Neuronal stem cell (in vitro differentiated cells): ENCODE measurements around the gene C11orf97.
A peak's percentile ranks its signal among the peaks of the same experiment; 100 is the strongest.

Experiments
- DNase-seq: peaks from one replicate; pipeline ENCODE4 v3.0.0-alpha.2; 2013; ENCODE audit warnings: low spot score
- H2AFZ ChIP-seq: one replicate; pipeline ENCODE4 v1.6.1; 2013; ENCODE audit warnings: mild to moderate bottlenecking, low read length, inconsistent platforms
- H2AK5ac ChIP-seq: 2 replicates; pipeline ENCODE4 v1.6.1; 2013; ENCODE audit warnings: low read depth, mild to moderate bottlenecking, inconsistent platforms, low read length, moderate library complexity, mixed read lengths
- H2BK120ac ChIP-seq: 2 replicates; pipeline ENCODE4 v1.6.1; 2013; ENCODE audit warnings: low read depth, mild to moderate bottlenecking, inconsistent platforms, low read length, moderate library complexity, mixed read lengths
- H2BK12ac ChIP-seq: one replicate; pipeline ENCODE4 v1.6.1; 2013; ENCODE audit warnings: low read length, inconsistent platforms
- H2BK15ac ChIP-seq: 2 replicates; pipeline ENCODE4 v1.6.1; 2013; ENCODE audit warnings: mild to moderate bottlenecking, low read length, inconsistent platforms, mixed read lengths
- H2BK5ac ChIP-seq: one replicate; pipeline ENCODE4 v1.6.1; 2013; ENCODE audit warnings: inconsistent platforms, mild to moderate bottlenecking, low read length, moderate library complexity
- H3K14ac ChIP-seq: one replicate; pipeline ENCODE4 v1.6.1; 2013; ENCODE audit warnings: low read length, inconsistent platforms
- H3K18ac ChIP-seq: 2 replicates; pipeline ENCODE4 v1.6.1; 2013; ENCODE audit warnings: low read length, inconsistent platforms
- H3K23ac ChIP-seq: 2 replicates; pipeline ENCODE4 v1.6.1; 2013; ENCODE audit warnings: low read depth, mild to moderate bottlenecking, mixed read lengths, low read length, inconsistent platforms; ENCODE audit not compliant: poor library complexity
- H3K27ac ChIP-seq: replicated peaks from 3 replicates; pipeline ENCODE4 v1.5.1; 2013; ENCODE audit warnings: low read length, inconsistent platforms
- H3K27me3 ChIP-seq, 3 experiments: 2 replicates each; pipeline ENCODE4 v1.6.1; 2013; ENCODE audit warnings: low read length in 3 of 3, mild to moderate bottlenecking in 2 of 3, inconsistent platforms in 1 of 3, low read depth in 1 of 3, mixed read lengths in 1 of 3, moderate library complexity in 1 of 3; ENCODE audit not compliant: control insufficient read depth in 3 of 3, insufficient read depth in 3 of 3
- H3K36me3 ChIP-seq, 2 donors: replicated peaks in 1 of 2; 2 replicates each; pipeline ENCODE4 v1.6.1; 2013; ENCODE audit warnings: low read length in 2 of 2; ENCODE audit not compliant: control insufficient read depth in 2 of 2, insufficient read depth in 2 of 2
- H3K4ac ChIP-seq: 2 replicates; pipeline ENCODE4 v1.6.1; 2013; ENCODE audit warnings: inconsistent platforms, mild to moderate bottlenecking, low read length, moderate library complexity
- H3K4me1 ChIP-seq, 2 donors: 1 replicate in 1 of 2; 2 replicates in 1 of 2; pipeline ENCODE4 v1.6.1; 2013; ENCODE audit warnings: low read length in 2 of 2, low read depth in 1 of 2; ENCODE audit not compliant: control insufficient read depth in 2 of 2, insufficient read depth in 1 of 2
- H3K4me2 ChIP-seq: one replicate; pipeline ENCODE4 v1.6.1; 2013; ENCODE audit warnings: mild to moderate bottlenecking, low read length, inconsistent platforms; ENCODE audit not compliant: insufficient read depth, poor library complexity, severe bottlenecking
- H3K4me3 ChIP-seq, 2 donors: 2 replicates each; pipeline ENCODE4 v1.5.1; 2013; ENCODE audit warnings: low read length in 2 of 2, mild to moderate bottlenecking in 2 of 2, inconsistent platforms in 1 of 2, moderate library complexity in 1 of 2
- H3K79me1 ChIP-seq: one replicate; pipeline ENCODE4 v1.6.1; 2013; ENCODE audit warnings: low read depth, mild to moderate bottlenecking, inconsistent platforms, low read length, moderate library complexity
- H3K9ac ChIP-seq: one replicate; pipeline ENCODE4 v1.6.1; 2013; ENCODE audit warnings: mild to moderate bottlenecking, low read depth, low read length, inconsistent platforms; ENCODE audit not compliant: poor library complexity
- H3K9me3 ChIP-seq, 2 donors: replicated peaks in 1 of 2; 2 replicates each; pipeline versions ENCODE3 to v1.6.1; 2013; ENCODE audit warnings: low read length in 2 of 2, mild to moderate bottlenecking in 2 of 2, inconsistent platforms in 1 of 2, low read depth in 1 of 2, mixed read lengths in 1 of 2, moderate library complexity in 1 of 2; ENCODE audit not compliant: control insufficient read depth in 2 of 2, insufficient read depth in 1 of 2
- H4K8ac ChIP-seq: one replicate; pipeline ENCODE4 v1.6.1; 2013; ENCODE audit warnings: low read depth, mild to moderate bottlenecking, inconsistent platforms, low read length, moderate library complexity
- H4K91ac ChIP-seq: one replicate; pipeline ENCODE4 v1.6.1; 2013; ENCODE audit warnings: low read length, low read depth, mild to moderate bottlenecking, inconsistent platforms; ENCODE audit not compliant: poor library complexity
- WGBS, 2 donors: extraction: QIAGEN DNeasy Blood & Tissue Kit; methylation state at CpG; one replicate each; pipeline ENCODE4 v1.1.7; 2013; ENCODE audit warnings: missing lambda C conversion rate in 2 of 2, mixed read lengths in 1 of 2; ENCODE audit not compliant: insufficient read length in 2 of 2, insufficient replicate concordance in 1 of 2; ENCODE audit errors: extremely low coverage in 2 of 2; 5-methylcytosine and 5-hydroxymethylcytosine counted together
- small RNA-seq: library from polyadenylated mRNA; stranded (forward); fragments of <200 nt; extraction: miRNeasy Mini kit (QIAGEN cat#:217004); gene quantifications from one replicate; pipeline ENCODE3, GENCODE V24; 2013; ENCODE audit not compliant: insufficient read depth

Gene C11orf97

DNA sequence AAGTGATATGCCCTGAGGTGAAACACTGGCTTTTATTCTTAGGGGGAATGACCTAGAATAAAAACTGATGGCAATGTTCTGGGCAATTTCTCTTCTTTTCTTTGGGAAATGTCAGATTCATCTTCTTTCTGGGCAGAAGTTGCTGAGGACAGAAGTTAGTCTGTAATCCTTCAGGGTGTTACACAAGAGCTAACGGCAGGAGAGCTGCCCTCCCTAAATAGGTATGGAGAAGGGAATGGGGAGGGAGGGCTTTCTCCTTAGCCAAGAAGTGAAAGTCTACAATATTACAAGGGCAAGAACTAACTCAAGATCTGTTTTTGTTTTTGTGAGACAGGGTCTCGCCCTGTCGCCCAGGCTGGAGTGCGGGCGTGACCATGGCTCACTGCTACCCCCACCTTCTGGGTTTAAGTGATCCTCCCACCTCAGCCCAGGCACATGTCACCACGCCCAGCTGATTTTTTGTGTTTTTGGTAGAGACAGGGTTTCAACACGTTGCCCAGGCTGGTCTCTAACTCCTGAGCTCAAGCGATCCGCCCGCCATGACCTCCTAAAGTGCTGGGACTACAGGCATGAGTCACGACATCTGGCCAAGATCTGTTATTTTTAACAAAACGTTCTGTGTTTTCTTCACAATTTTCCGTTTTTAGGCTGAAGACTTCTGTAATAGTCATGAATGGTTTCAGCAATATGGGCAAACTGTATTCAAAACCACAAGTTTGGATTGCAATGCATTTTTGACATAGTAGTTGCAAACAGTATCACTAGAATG lies 62.1 kb downstream of the C11orf97 start:
- Histone ChIP-seq H2BK5ac (no peak overlapping the region), H3K9me3 (no peaks in the 10 kb centered on the region), H3K9ac (no peak overlapping the region), H2AFZ (no peak overlapping the region), H3K4ac (no peak overlapping the region), H3K4me1 (no peaks in the 10 kb centered on the region), H2BK12ac (no peak overlapping the region), H2BK15ac (no peak overlapping the region), H2AK5ac (no peak overlapping the region), H3K27ac (no peak overlapping the region), H3K79me1 (no peaks in the 10 kb centered on the region), H4K8ac (no peak overlapping the region), H3K36me3 (no peaks in the 10 kb centered on the region), H3K4me2 (no peak overlapping the region), H3K14ac (no peak overlapping the region), H3K18ac (no peak overlapping the region), H3K27me3 (no peaks in the 10 kb centered on the region), H2BK120ac (no peak overlapping the region), H3K23ac (no peak overlapping the region), H4K91ac (no peak overlapping the region), H3K4me3 (no peak overlapping the region)
- no peak for DNase-seq
- no CpG with 5 or more reads among the region's 13 CpGs for WGBS, 2 donors

GRCh38 chr11:94576306-94576705 lies 64.0 kb downstream of the C11orf97 start:
- Histone ChIP-seq H4K8ac (no peak overlapping the region), H3K18ac (no peak overlapping the region), H3K36me3 (no peaks in the 10 kb centered on the region), H3K4me2 (no peak overlapping the region), H2AK5ac (no peak overlapping the region), H3K79me1 (no peaks in the 10 kb centered on the region), H3K9ac (no peak overlapping the region), H3K4me3 (no peak overlapping the region), H3K27me3 (no peaks in the 10 kb centered on the region), H4K91ac (no peak overlapping the region), H3K27ac (no peak overlapping the region), H2BK15ac (no peak overlapping the region), H3K4me1 (no peaks in the 10 kb centered on the region), H2AFZ (no peak overlapping the region), H3K4ac (no peak overlapping the region), H3K14ac (no peak overlapping the region), H2BK12ac (no peak overlapping the region), H3K23ac (no peak overlapping the region), H3K9me3 (no peaks in the 10 kb centered on the region), H2BK5ac (no peak overlapping the region), H2BK120ac (no peak overlapping the region)
- no peak for DNase-seq
- WGBS, 2 donors, result no CpG with 5 or more reads among the region's 5 CpGs

DNA sequence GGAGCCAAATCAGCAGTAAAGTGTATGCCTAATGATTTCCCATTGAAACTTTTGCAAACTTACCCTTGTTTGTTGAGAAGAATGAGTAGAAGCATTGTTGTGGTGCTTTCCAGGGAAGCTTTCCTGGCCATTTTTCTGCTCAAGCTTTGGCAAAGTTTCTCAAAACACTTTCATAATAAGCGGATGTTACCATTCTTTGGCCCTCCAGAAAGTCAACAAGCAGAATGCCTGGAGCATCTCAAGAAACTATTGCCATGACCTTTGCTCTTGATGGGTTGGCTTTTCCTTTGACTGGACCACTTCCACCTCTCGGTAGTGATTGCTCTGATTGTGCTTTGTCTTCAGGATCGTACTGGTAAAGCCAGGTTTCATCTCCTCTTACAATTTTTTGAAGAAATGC lies 65.6 kb downstream of the C11orf97 start:
- no peaks in the 10 kb centered on the region for H3K9me3 ChIP-seq
- H3K27me3 ChIP-seq, result no peaks in the 10 kb centered on the region
- no peak overlapping the region for H2BK12ac ChIP-seq

More for the DNA sequence above, 65.6 kb downstream of the C11orf97 start:
- no peak overlapping the region for H3K23ac ChIP-seq
- peaks cover 0 to 4% of the 10 kb centered on the region in 2 donors for H3K4me1 ChIP-seq
- H2AK5ac ChIP-seq, result no peak overlapping the region
- no peak overlapping the region for H3K18ac ChIP-seq
- no peak overlapping the region for H2BK120ac ChIP-seq
- no peak overlapping the region for H3K9ac ChIP-seq
- H3K27ac ChIP-seq, result no peak overlapping the region
- no peak overlapping the region for H2BK15ac ChIP-seq
- no peak overlapping the region for H2AFZ ChIP-seq
- H3K14ac ChIP-seq, result no peak overlapping the region
- no peak overlapping the region for H2BK5ac ChIP-seq
- DNase-seq, result no peak
- no peak overlapping the region for H3K4me2 ChIP-seq
- H3K4ac ChIP-seq, result no peak overlapping the region
- no peak overlapping the region for H3K4me3 ChIP-seq
- no peak overlapping the region for H4K91ac ChIP-seq
- H3K36me3 ChIP-seq, result no peaks in the 10 kb centered on the region
- WGBS, 2 donors, result no CpG with 5 or more reads among the region's 3 CpGs
- no peak overlapping the region for H4K8ac ChIP-seq
- H3K79me1 ChIP-seq, result no peaks in the 10 kb centered on the region

Small RNA genes lying within 50 kb of the gene (small RNA-seq; reads per million reads assigned to genes)
- gene MIR548L, result 13.4 reads per million, percentile 68 among the genes with 10 or more reads in this experiment
